K562 (cell line): ENCODE data around the gene TDRD3. TPM values are rescaled to one million over a fixed set of nuclear protein-coding genes. Genes with fewer than 3 reads are reported as not detected.

Experiments
- ATAC-seq: fragments of 200-7000 bp; cut with Tn5 transposase; 3 replicates; pipeline ENCODE4 v1.9.1; 2020; ENCODE audit warnings: moderate library complexity
- BruUV-seq: library from RNA; stranded (reverse); fragments of 400-500 nt; replicated peaks from 2 replicates; lab custom pipeline; 2021; lab: Mats Ljungman, UMichigan
- CTCF ChIA-PET: fragments of 300-600 bp; formaldehyde crosslinking; extraction: SDS; loops from one replicate; lab custom pipeline; 2021; ENCODE audit warnings: low intra/inter-chr PET ratio; lab: Yijun Ruan, JAX
- POLR2A ChIA-PET: fragments of 300-600, 350-650 bp; sonication (Branson Sonifier 250); formaldehyde crosslinking; extraction: SDS; loops from one replicate; lab custom pipeline; 2021; ENCODE audit warnings: antibody characterized with exemption, inconsistent platforms; lab: Yijun Ruan, JAX
- DNase-seq, 4 experiments: peaks; one replicate each; pipeline versions ENCODE4 v3.0.0 to v3.0.0-alpha.2; 2011 to 2018; ENCODE audit warnings: low spot score in 3 of 4, mixed read lengths in 3 of 4; ENCODE audit errors: extremely low read depth in 1 of 4
- FAIRE-seq: peaks from 2 replicates; lab custom pipeline; 2011; peaks lifted over from hg19 to GRCh38; lab: Jason Lieb, UNC
- H2AFZ ChIP-seq: 2 replicates; pipeline ENCODE4 v1.6.0; 2011; ENCODE audit warnings: low read depth, low read length, control low read depth, inconsistent platforms
- H3K27ac ChIP-seq: fragments of 200-600 bp; 3 replicates; pipeline ENCODE4 v1.8.0; 2011; ENCODE audit warnings: low read depth, mild to moderate bottlenecking, control low read depth, inconsistent platforms, low read length, moderate library complexity, mixed read lengths; ENCODE audit errors: extremely low read depth
- H3K27me3 ChIP-seq, 2 experiments: fragments of 300-600 bp in 1 of 2; 2 replicates in 1 of 2; 3 replicates in 1 of 2; pipeline versions ENCODE4 v1.6.0 to v1.8.0; 2011; ENCODE audit warnings: inconsistent platforms in 2 of 2, low read length in 2 of 2, mild to moderate bottlenecking in 1 of 2, mixed read lengths in 1 of 2, moderate library complexity in 1 of 2; ENCODE audit not compliant: control insufficient read depth in 2 of 2, insufficient read depth in 2 of 2
- H3K36me3 ChIP-seq: fragments of 300-600 bp; 3 replicates; pipeline ENCODE4 v1.8.0; 2011; ENCODE audit warnings: mild to moderate bottlenecking, low read length, inconsistent platforms; ENCODE audit not compliant: control insufficient read depth, insufficient read depth
- H3K4me1 ChIP-seq, 2 experiments: fragments of 200-600 bp in 1 of 2; replicated peaks in 1 of 2; 2 replicates in 1 of 2; 3 replicates in 1 of 2; pipeline versions ENCODE4 v1.5.1 to v1.8.0; 2011; ENCODE audit warnings: inconsistent platforms in 2 of 2, low read length in 2 of 2, mild to moderate bottlenecking in 1 of 2, mixed read lengths in 1 of 2, moderate library complexity in 1 of 2; ENCODE audit not compliant: control insufficient read depth in 2 of 2, insufficient read depth in 2 of 2
- H3K4me2 ChIP-seq: 2 replicates; pipeline ENCODE4 v1.6.1; 2011; ENCODE audit warnings: low read length, control low read depth, inconsistent platforms, mixed read lengths; ENCODE audit not compliant: insufficient read depth
- H3K4me3 ChIP-seq: fragments of 200-600 bp; sonication (generic), shearing (Covaris generic); 2 replicates; pipeline ENCODE4 v1.5.1; 2016; ENCODE audit warnings: control low read depth, inconsistent platforms
- H3K79me2 ChIP-seq: fragments of 200-600 bp; 3 replicates; pipeline ENCODE4 v1.8.0; 2011; ENCODE audit warnings: low read length, inconsistent platforms; ENCODE audit not compliant: control insufficient read depth, insufficient read depth
- H3K9ac ChIP-seq, 2 experiments: 2 replicates each; pipeline versions ENCODE4 v1.6.0 to v1.6.1; 2011; ENCODE audit warnings: low read depth in 2 of 2, low read length in 2 of 2, control low read depth in 1 of 2, inconsistent platforms in 1 of 2, mild to moderate bottlenecking in 1 of 2, mixed read lengths in 1 of 2; ENCODE audit not compliant: insufficient read depth in 1 of 2
- H3K9me1 ChIP-seq: one replicate; pipeline ENCODE4 v1.6.0; 2011; ENCODE audit warnings: inconsistent platforms, mild to moderate bottlenecking, low read length, moderate library complexity; ENCODE audit not compliant: control insufficient read depth, insufficient read depth
- H3K9me3 ChIP-seq: replicated peaks from 2 replicates; pipeline ENCODE4 v1.5.1; 2011; ENCODE audit warnings: low read depth, low read length, inconsistent platforms; ENCODE audit not compliant: control insufficient read depth, insufficient read depth
- H4K20me1 ChIP-seq: replicated peaks from 2 replicates; pipeline ENCODE4 v1.6.1; 2011; ENCODE audit warnings: low read length, inconsistent platforms, mixed read lengths; ENCODE audit not compliant: control insufficient read depth, insufficient read depth
- BCOR ChIP-seq: fragments of 450-650 bp; IDR thresholded peaks from 2 replicates; pipeline ENCODE4 v1.6.1; 2016
- CHCHD3 ChIP-seq: fragments of 250-450 bp; sonication (Bioruptor Pico); IDR thresholded peaks from 2 replicates; pipeline ENCODE4 v2.1.2; 2022; ENCODE audit warnings: mild to moderate bottlenecking
- CTCF ChIP-seq, 3 experiments: IDR thresholded peaks in 2 of 3; conservative IDR thresholded peaks in 1 of 3; 2 replicates each; pipeline ENCODE4 v1.5.1; 2011 to 2012; ENCODE audit warnings: low read length in 3 of 3, mild to moderate bottlenecking in 3 of 3, control low read depth in 2 of 3, improper control_type of control experiment in 1 of 3, inconsistent platforms in 1 of 3, low read depth in 1 of 3, mixed read lengths in 1 of 3, moderate library complexity in 1 of 3; ENCODE audit not compliant: insufficient read depth in 2 of 3
- ETV5 ChIP-seq: sonication (generic); formaldehyde crosslinking; IDR thresholded peaks from 2 replicates; pipeline ENCODE4 v1.4.0; 2020; ENCODE audit warnings: low read depth, mild to moderate bottlenecking, missing genetic modification reagents
- ILF3 ChIP-seq: fragments of 450-650 bp; IDR thresholded peaks from 2 replicates; pipeline ENCODE4 v1.6.1; 2018; ENCODE audit warnings: antibody characterized with exemption, mild to moderate bottlenecking, moderate library complexity, borderline replicate concordance
- KDM5B ChIP-seq: fragments of 200-600 bp; sonication (generic); IDR thresholded peaks from 2 replicates; pipeline ENCODE4 v1.6.1; 2012; ENCODE audit warnings: low read depth, mild to moderate bottlenecking, moderate library complexity, low read length, control low read depth, inconsistent platforms; ENCODE audit not compliant: insufficient replicate concordance
- RBM39 ChIP-seq: fragments of 200-400 bp; formaldehyde crosslinking; optimal IDR thresholded peaks from 2 replicates; pipeline ENCODE3; 2018; ENCODE audit warnings: low read depth, low read length
- SIN3B ChIP-seq: fragments of 450-650 bp; IDR thresholded peaks from 2 replicates; pipeline ENCODE4 v1.6.1; 2017; ENCODE audit warnings: low read depth, mild to moderate bottlenecking, moderate library complexity
- SMAD3 ChIP-seq: fragments of 450-650 bp; formaldehyde crosslinking; conservative IDR thresholded peaks from 2 replicates; pipeline ENCODE4 v1.4.0; 2020; ENCODE audit warnings: mild to moderate bottlenecking
- VEZF1 ChIP-seq: fragments of 200-800 bp; sonication (Bioruptor generic); IDR thresholded peaks from 2 replicates; pipeline ENCODE4 v1.6.1; 2017; ENCODE audit warnings: missing genetic modification characterization, missing compliant biosample characterization
- ZBTB8A ChIP-seq: fragments of 450-650 bp; IDR thresholded peaks from 2 replicates; pipeline ENCODE4 v1.6.1; 2018; ENCODE audit warnings: mild to moderate bottlenecking, moderate library complexity; ENCODE audit not compliant: partially characterized antibody
- ZNF347 ChIP-seq: fragments of 450-650 bp; formaldehyde crosslinking; IDR thresholded peaks from 2 replicates; pipeline ENCODE4 v1.4.0; 2020; ENCODE audit warnings: low read depth, mild to moderate bottlenecking, moderate library complexity
- ZNF444 ChIP-seq: fragments of 250-450 bp; sonication (Bioruptor Pico); IDR thresholded peaks from 2 replicates; pipeline ENCODE4 v1.4.0; 2020; ENCODE audit warnings: mild to moderate bottlenecking, moderate library complexity
- ZNF589 ChIP-seq: fragments of 200-800 bp; sonication (Bioruptor generic); IDR thresholded peaks from 2 replicates; pipeline ENCODE4 v1.6.1; 2016; ENCODE audit warnings: low read depth, missing genetic modification characterization, missing compliant biosample characterization
- WGBS: fragments of 100-300 bp; shearing (Covaris generic); methylation state at CpG from one replicate; pipeline ENCODE4 v1.1.6; 2016; ENCODE audit warnings: low coverage, mixed read lengths; ENCODE audit not compliant: insufficient coverage; ENCODE audit errors: missing lambda C conversion rate; 5-methylcytosine and 5-hydroxymethylcytosine counted together
- in situ Hi-C: fragments of 300-500 bp; cut with MboI; formaldehyde crosslinking; loops from 4 replicates; pipeline ENCODE4 v1.15.0; 2018; ENCODE audit warnings: inconsistent platforms, mixed read lengths
- intact Hi-C: fragments of 100-400 bp; cut with micrococcal nuclease; formaldehyde crosslinking; loops from 2 replicates; pipeline ENCODE4 v1.14.2; 2022
- polyA plus RNA-seq, 8 experiments: library from polyadenylated mRNA; depleted of rRNA in 4 of 8; stranded (reverse) in 5 of 8; unstranded in 3 of 8; fragments of >200 nt; fragmentation: Nextera tagmentation in 2 of 8; fragmentation: Illumina TruSeq in 1 of 8; extraction: Ambion mirVana in 2 of 8; extraction: Trizol in 1 of 8; gene quantifications; 2 replicates each; pipeline versions ENCODE4 v1.2.1 to v1.2.3, GENCODE V29; 2011 to 2014; ENCODE audit warnings: inconsistent platforms in 1 of 8, missing spikeins in 1 of 8
- total RNA-seq, 7 experiments: library from RNA; depleted of rRNA in 6 of 7; stranded (reverse); fragments of >200 nt in 6 of 7; fragmentation: Illumina TruSeq in 2 of 7; extraction: Trizol in 2 of 7; gene quantifications; 2 replicates each; pipeline versions ENCODE4 v1.2.1 to v1.2.3, GENCODE V29; 2011 to 2021; ENCODE audit warnings: low replicate concordance in 1 of 7

Gene TDRD3
- total and polyA plus RNA-seq, 9 of the 15 experiments (the other 6 are each of a cell fraction or from before 2014, with no cell fraction given) = 3.6 to 16.4 (median 9.5) TPM

- peak in 2 of 3 experiments; percentile 50 to 51; a peak in 4 of 6 replicates for TF ChIP-seq CTCF (IDR thresholded peaks at IDR 0.05 in 2 of 3, conservative IDR thresholded peaks at IDR 0.05 in 1 of 3; ENCODE audit: insufficient read depth in 2 of 3, low read depth in 1 of 3, low read length in 3 of 3)
- TF ChIP-seq ETV5 (CRISPR knock-in tag) = no peak
- no peak for TF ChIP-seq ZNF444 (CRISPR knock-in tag)
- TF ChIP-seq, all 486 proteins: peak for 3
These were observed 52.0 kb downstream of the TDRD3 start (continued) for GRCh38 chr13:60448907-60449510.

- ATAC-seq = no peak
- CTCF ChIA-PET = no interaction called here
- no peak overlapping the region for H2AFZ ChIP-seq
- POLR2A ChIA-PET = no interaction called here
- 79% methylated on average over 2 of the region's 3 CpGs for WGBS
- no peak overlapping the region for H3K27ac ChIP-seq
- FAIRE-seq = no peak
- no peaks in the 10 kb centered on the region for H3K27me3 ChIP-seq
- TF ChIP-seq ZBTB8A (no peak), KDM5B (no peak), SMAD3 (CRISPR knock-in tag) (no peak), ZNF589 (CRISPR knock-in tag) (no peak), ZNF347 (CRISPR knock-in tag) (no peak), ILF3 (no peak), RBM39 (no peak), BCOR (no peak), SIN3B (no peak), VEZF1 (CRISPR knock-in tag) (no peak), CHCHD3 (CRISPR knock-in tag) (no peak)
- no peaks in the 10 kb centered on the region for H3K9me3 ChIP-seq
- H3K79me2 ChIP-seq = no peaks in the 10 kb centered on the region
- H4K20me1 ChIP-seq = no peaks in the 10 kb centered on the region
- H3K4me1 ChIP-seq = no peaks in the 10 kb centered on the region
- H3K36me3 ChIP-seq = no peaks in the 10 kb centered on the region
- H3K4me2 ChIP-seq = no peak overlapping the region
- DNase-seq = no peak
- no peak overlapping the region for H3K4me3 ChIP-seq
- no TSS peak for BruUV-seq
- intact Hi-C loops (no loop called here), in situ Hi-C loops (no loop called here)
- H3K9ac ChIP-seq = no peak overlapping the region
- no peaks in the 10 kb centered on the region for H3K9me1 ChIP-seq
These were observed 56.5 kb downstream of the TDRD3 start for GRCh38 chr13:60453490-60453889.
